Measurements from ENCODE around the gene COL21A1. TPM values are rescaled to one million over a fixed set of nuclear protein-coding genes. Genes with fewer than 3 reads are reported as not detected.

COL21A1 gene
- total RNA-seq, 4 donors from 2014 or later, result 8.3 to 22.2 (median 9.0) TPM

DNA sequence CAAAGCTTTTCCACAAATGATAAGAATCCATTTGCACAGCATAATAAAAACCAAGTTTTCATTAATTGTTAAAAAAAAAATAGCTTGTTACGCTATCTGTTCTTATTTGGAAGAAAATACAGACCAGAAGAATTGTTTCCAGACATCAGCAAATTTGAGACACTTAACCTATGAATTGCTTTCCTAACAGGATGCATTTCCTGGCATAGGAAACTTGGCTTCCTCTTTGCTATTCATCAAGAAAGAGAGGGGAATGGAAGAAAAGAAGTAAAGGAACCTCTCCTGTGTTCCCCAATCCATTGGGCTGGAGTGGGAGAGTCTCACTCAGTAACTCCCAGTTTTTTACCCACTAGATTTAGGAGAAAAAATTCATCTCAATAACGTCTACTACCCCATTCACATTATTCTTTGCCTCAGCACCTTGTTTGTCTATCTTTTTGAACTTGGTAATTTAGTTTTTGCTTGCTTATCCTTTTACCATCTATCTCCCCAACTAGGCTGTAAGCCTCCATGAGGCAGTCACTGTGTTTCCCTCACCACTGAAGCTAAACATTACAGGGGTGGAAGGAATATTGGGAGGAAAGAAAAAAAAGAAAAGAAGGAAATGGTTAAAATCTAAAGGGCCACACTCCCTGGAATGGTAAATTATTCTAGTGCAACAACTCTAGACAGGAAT lies 150.3 kb downstream of the COL21A1 start:
- H3K4me1 ChIP-seq, result no peaks in the 10 kb centered on the region
- DNase-seq (ENCODE audit: extremely low spot score), result no peak
- no peaks in the 10 kb centered on the region for H3K27me3 ChIP-seq
- no peak overlapping the region for H3K27ac ChIP-seq (replicated peaks in 1 of 4)
- no peak overlapping the region for H3K4me3 ChIP-seq
- TF ChIP-seq POLR2A (IDR thresholded peaks at IDR 0.05; ENCODE audit: low read depth) (no peak), CTCF (IDR thresholded peaks at IDR 0.05) (no peak), EP300 (IDR thresholded peaks at IDR 0.05) (no peak), POLR2AphosphoS5 (IDR thresholded peaks at IDR 0.05) (no peak)
- peaks cover 0 to 17% (median 0%) of the 10 kb centered on the region in 4 donors for H3K36me3 ChIP-seq
- intact Hi-C loops (cut with DNase I), result no loop called here
- peaks cover 0 to 16% (median 9%) of the 10 kb centered on the region in 4 donors for H3K9me3 ChIP-seq
- WGBS, result 63% methylated on average over 2 of the region's 2 CpGs

DNA sequence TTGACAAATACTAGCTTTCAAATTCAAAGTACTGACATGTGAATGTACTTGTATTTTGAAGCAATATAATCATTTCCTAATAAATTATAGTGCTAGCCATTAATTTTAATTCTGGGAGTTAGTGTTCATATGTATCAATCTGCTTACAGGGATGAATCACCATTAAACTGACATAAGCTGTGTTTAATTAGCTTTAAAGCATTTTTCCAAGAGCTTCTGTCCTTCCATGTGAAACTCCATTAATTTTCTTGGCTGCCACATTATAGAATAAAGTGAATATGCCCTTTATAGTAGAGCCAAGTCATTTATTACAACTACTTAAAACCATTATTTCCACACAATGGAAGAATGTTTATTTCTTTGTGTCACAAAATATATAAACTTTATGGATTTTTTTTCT lies 150.8 kb downstream of the COL21A1 start:
- Histone ChIP-seq H3K9me3 (peaks cover 0 to 16% (median 9%) of the 10 kb centered on the region in 4 donors), H3K4me1 (peaks cover 0 to 5% (median 4%) of the 10 kb centered on the region in 4 donors), H3K27ac (replicated peaks in 1 of 4) (no peak overlapping the region), H3K36me3 (peaks cover 0 to 17% (median 0%) of the 10 kb centered on the region in 4 donors), H3K4me3 (no peak overlapping the region), H3K27me3 (no peaks in the 10 kb centered on the region)
- TF ChIP-seq POLR2AphosphoS5 (IDR thresholded peaks at IDR 0.05) (no peak), POLR2A (IDR thresholded peaks at IDR 0.05; ENCODE audit: low read depth) (no peak), EP300 (IDR thresholded peaks at IDR 0.05) (no peak)
- DNase-seq (ENCODE audit: extremely low spot score), result no peak
- intact Hi-C loops (cut with DNase I), result no loop called here

DNA sequence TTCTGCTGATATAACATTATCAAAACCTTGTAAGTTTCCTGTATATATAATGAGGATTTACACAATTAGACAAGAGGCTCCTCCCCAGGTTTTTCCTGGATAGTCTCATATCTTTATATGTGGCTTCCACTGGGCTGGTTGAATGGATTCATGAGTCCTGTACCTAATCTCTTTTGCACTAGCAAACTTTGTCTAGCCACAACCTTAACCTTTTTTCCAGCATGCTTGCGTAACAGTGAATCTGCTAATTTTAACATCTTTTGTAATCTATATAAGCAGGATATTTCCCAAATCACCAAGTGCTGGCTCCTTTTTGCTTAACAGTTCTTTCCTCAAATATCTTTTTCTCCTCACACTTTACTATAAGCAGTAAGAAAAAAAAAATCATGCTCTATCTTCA lies 153.6 kb downstream of the COL21A1 start:
- intact Hi-C loops (cut with DNase I), result no loop called here
- DNase-seq (ENCODE audit: extremely low spot score), result no peak
- H3K27me3 ChIP-seq, result no peaks in the 10 kb centered on the region

GRCh38 chr6:56091159-56091869 lies 156.1 kb downstream of the COL21A1 start:
- TF ChIP-seq POLR2A (IDR thresholded peaks at IDR 0.05; ENCODE audit: low read depth) (no peak), CTCF (IDR thresholded peaks at IDR 0.05) (no peak), EP300 (IDR thresholded peaks at IDR 0.05) (no peak), POLR2AphosphoS5 (IDR thresholded peaks at IDR 0.05) (no peak)
- Histone ChIP-seq H3K27ac (replicated peaks in 1 of 4) (peak overlapping the region; percentile 21 to 44 (median 30)), H3K4me3 (no peak overlapping the region), H3K36me3 (peaks cover 0 to 7% (median 0%) of the 10 kb centered on the region in 4 donors), H3K27me3 (no peaks in the 10 kb centered on the region), H3K9me3 (peaks cover 0 to 31% (median 9%) of the 10 kb centered on the region in 4 donors), H3K4me1 (peaks cover 0 to 12% (median 9%) of the 10 kb centered on the region in 4 donors)
- intact Hi-C loops (cut with DNase I), result no loop called here
- DNase-seq (ENCODE audit: extremely low spot score), result no peak
- WGBS, result 45% methylated on average over 3 of the region's 3 CpGs

More for the DNA sequence above, 153.6 kb downstream of the COL21A1 start:
- Histone ChIP-seq H3K9me3 (peaks cover 0 to 16% (median 9%) of the 10 kb centered on the region in 4 donors), H3K4me1 (peaks cover 0 to 12% (median 9%) of the 10 kb centered on the region in 4 donors), H3K27ac (replicated peaks in 1 of 4) (no peak overlapping the region), H3K36me3 (peaks cover 0 to 7% (median 0%) of the 10 kb centered on the region in 4 donors), H3K4me3 (no peak overlapping the region)
- TF ChIP-seq CTCF (IDR thresholded peaks at IDR 0.05), result no peak
- TF ChIP-seq POLR2AphosphoS5 (IDR thresholded peaks at IDR 0.05), result no peak
- 80% methylated on average over 1 of the region's 1 CpG for WGBS

GRCh38 chr6:56088641-56089040 lies 158.7 kb downstream of the COL21A1 start:
- peaks cover 0 to 12% (median 9%) of the 10 kb centered on the region in 4 donors for H3K4me1 ChIP-seq
- 96% methylated on average over 4 of the region's 4 CpGs for WGBS
- peaks cover 0 to 7% (median 0%) of the 10 kb centered on the region in 4 donors for H3K36me3 ChIP-seq
- H3K27me3 ChIP-seq, result no peaks in the 10 kb centered on the region
- no peak overlapping the region for H3K4me3 ChIP-seq
- peaks cover 0 to 27% (median 9%) of the 10 kb centered on the region in 4 donors for H3K9me3 ChIP-seq
- intact Hi-C loops (cut with DNase I), result no loop called here
- H3K27ac ChIP-seq (replicated peaks in 1 of 4), result no peak overlapping the region
- no peak for DNase-seq (ENCODE audit: extremely low spot score)
- no peak for TF ChIP-seq CTCF (IDR thresholded peaks at IDR 0.05)
- TF ChIP-seq POLR2AphosphoS5 (IDR thresholded peaks at IDR 0.05), result no peak
- no peak for TF ChIP-seq POLR2A (IDR thresholded peaks at IDR 0.05; ENCODE audit: low read depth)
- TF ChIP-seq EP300 (IDR thresholded peaks at IDR 0.05), result no peak

Measured in esophagus muscularis mucosa (tissue), 4 donors.